Dendritic cell treated with granulocyte-macrophage colony-stimulating factor and Interleukin-4, amounts not matched to agents 40 ng/mL and 50 ng/mL, for 4 days (primary cell): ENCODE measurements around the gene ITGB3BP.
"Not testable (repeated sequence)": the region's sequence is repeated elsewhere in the genome, so short reads cannot be mapped to it uniquely, and the experiment has no call there.

ENCODE experiments used
- H3K27ac Mint-ChIP-seq: one replicate; pipeline ENCODE4 v1.8.0; 2022; ENCODE audit warnings: mild to moderate bottlenecking, mixed read lengths
- H3K27me3 Mint-ChIP-seq: one replicate; pipeline ENCODE4 v1.8.0; 2022; ENCODE audit warnings: mild to moderate bottlenecking, mixed read lengths
- H3K36me3 Mint-ChIP-seq: one replicate; pipeline ENCODE4 v1.8.0; 2022; ENCODE audit warnings: low read depth, mixed read lengths
- H3K4me1 Mint-ChIP-seq: one replicate; pipeline ENCODE4 v1.8.0; 2022; ENCODE audit warnings: low read depth, mixed read lengths
- H3K4me3 Mint-ChIP-seq: one replicate; pipeline ENCODE4 v1.8.0; 2022; ENCODE audit warnings: mild to moderate bottlenecking, moderate library complexity, mixed read lengths
- H3K9me3 Mint-ChIP-seq: one replicate; pipeline ENCODE4 v1.8.0; 2022; ENCODE audit warnings: mixed read lengths
- intact Hi-C: fragments of 100-400 bp; cut with micrococcal nuclease; formaldehyde crosslinking; loops from one replicate; pipeline ENCODE4 v1.15.0; 2022

The ITGB3BP gene

DNA sequence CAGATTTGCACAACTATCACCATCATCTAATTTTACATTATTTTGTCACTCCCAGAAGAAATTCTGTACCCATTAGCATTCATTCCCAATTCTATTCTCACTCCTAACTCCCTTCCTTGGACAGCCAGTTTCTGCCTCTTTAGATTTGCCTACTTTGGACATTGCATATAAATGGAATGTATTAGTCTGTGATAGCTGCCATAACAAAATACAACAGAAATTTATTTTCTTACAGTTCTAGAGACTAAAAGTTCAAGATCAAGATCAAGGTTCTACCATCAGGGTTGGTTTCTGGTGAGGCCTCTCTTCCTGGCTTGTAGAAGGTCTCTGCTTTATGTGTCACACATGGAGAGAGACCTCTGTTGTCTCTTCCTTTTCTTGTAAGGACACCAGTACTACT lies 93.7 kb downstream of the ITGB3BP start:
- Mint-ChIP-seq H3K27me3 (no peaks in the 10 kb centered on the region), H3K4me3 (no peak overlapping the region), H3K4me1 (no peaks in the 10 kb centered on the region), H3K9me3 (no peaks in the 10 kb centered on the region), H3K27ac (no peak overlapping the region), H3K36me3 (peaks cover 11% of the 10 kb centered on the region)
- intact Hi-C loops: no loop called here

DNA sequence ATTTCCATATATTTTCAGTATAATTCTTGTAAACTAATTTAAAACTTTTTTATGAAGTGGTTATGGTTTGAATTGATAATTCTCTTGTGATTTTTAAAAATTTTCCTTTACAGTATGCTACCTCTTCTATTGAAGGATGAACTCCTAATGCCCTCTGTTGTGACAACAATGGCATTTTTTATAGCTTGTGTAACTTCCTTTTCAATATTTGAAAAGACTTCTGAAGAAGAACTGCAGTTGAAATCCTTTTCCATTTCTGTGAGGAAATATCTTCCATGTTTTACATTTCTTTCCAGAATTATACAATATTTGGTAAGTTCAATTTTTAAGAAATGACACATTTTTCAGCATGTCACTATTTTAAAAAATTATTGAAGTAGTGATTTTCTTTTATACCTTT lies 94.2 kb downstream of the ITGB3BP start:
- Mint-ChIP-seq H3K36me3 (peaks cover 11% of the 10 kb centered on the region), H3K27me3 (no peaks in the 10 kb centered on the region), H3K4me3 (no peak overlapping the region), H3K9me3 (no peaks in the 10 kb centered on the region), H3K27ac (no peak overlapping the region), H3K4me1 (no peaks in the 10 kb centered on the region)
- intact Hi-C loops: no loop called here

DNA sequence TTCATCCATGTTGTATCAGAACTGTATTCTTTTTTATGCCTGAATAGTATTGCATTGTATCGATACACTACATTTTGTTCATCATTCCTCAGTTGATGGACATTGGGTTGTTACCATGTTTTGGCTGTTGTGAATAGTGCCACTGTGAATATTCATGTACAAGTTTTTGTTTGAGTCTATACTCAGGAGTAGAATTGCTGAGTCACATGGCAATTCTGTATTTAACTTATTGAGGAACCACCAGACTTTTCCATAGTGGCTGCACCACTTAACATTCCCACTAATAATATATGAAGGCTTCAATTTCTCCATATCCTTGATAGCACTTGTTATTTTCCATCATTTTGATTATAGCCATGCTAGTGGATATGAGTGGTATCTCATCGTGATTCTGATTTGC lies 99.4 kb downstream of the ITGB3BP start:
- Mint-ChIP-seq H3K27me3 (no peaks in the 10 kb centered on the region), H3K27ac (no peak overlapping the region), H3K36me3 (peaks cover 6% of the 10 kb centered on the region), H3K9me3 (no peaks in the 10 kb centered on the region), H3K4me3 (no peak overlapping the region), H3K4me1 (no peaks in the 10 kb centered on the region)
- intact Hi-C loops: no loop called here

DNA sequence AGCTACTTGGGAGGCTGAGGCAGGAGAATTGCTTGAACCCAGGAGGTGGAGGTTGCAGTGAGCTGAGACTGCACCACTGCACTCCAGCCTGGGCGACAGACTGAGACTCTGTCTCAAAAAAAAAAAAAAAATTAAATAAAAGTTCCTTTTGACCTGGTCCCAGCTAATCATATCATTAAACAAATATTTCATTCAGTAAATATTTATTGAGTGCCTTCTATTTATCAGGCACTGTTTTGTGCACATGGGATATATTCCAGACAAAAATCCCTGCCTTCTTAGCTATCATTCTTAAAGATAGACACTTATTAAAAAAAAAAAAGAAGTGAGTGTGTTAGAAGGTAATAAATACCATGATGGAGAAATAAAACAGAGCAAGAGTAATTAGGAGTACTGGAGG lies 102.3 kb downstream of the ITGB3BP start:
- H3K9me3 Mint-ChIP-seq, H3K4me1 Mint-ChIP-seq, H3K4me3 Mint-ChIP-seq, H3K27ac Mint-ChIP-seq, H3K27me3 Mint-ChIP-seq, intact Hi-C loops: not testable (repeated sequence)
- H3K36me3 Mint-ChIP-seq: peaks cover 14% of the 10 kb centered on the region

DNA sequence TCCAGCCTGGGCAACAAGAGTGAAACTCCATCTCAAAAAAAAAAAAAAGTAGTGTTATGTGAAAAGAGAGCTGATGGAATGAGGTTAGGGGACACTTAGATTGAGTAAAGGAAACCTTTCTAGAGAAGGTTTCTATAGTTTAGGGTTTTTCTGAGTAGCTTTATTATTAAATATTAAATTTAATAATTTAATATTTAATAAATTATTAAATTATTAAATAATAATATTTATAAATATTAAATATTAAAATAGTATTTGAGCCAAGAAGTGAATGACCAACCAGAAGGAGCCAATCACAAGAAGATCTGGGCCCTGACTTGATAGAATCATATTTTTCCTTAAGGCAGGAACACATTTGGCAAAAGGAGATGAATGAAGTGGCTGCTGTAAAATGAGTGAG lies 104.9 kb downstream of the ITGB3BP start:
- intact Hi-C loops: no loop called here
- H3K4me1 Mint-ChIP-seq: no peaks in the 10 kb centered on the region
- H3K27ac Mint-ChIP-seq: no peak overlapping the region
- peaks cover 25% of the 10 kb centered on the region for H3K36me3 Mint-ChIP-seq
- H3K9me3 Mint-ChIP-seq: no peaks in the 10 kb centered on the region
- H3K4me3 Mint-ChIP-seq: no peak overlapping the region
- H3K27me3 Mint-ChIP-seq: no peaks in the 10 kb centered on the region

DNA sequence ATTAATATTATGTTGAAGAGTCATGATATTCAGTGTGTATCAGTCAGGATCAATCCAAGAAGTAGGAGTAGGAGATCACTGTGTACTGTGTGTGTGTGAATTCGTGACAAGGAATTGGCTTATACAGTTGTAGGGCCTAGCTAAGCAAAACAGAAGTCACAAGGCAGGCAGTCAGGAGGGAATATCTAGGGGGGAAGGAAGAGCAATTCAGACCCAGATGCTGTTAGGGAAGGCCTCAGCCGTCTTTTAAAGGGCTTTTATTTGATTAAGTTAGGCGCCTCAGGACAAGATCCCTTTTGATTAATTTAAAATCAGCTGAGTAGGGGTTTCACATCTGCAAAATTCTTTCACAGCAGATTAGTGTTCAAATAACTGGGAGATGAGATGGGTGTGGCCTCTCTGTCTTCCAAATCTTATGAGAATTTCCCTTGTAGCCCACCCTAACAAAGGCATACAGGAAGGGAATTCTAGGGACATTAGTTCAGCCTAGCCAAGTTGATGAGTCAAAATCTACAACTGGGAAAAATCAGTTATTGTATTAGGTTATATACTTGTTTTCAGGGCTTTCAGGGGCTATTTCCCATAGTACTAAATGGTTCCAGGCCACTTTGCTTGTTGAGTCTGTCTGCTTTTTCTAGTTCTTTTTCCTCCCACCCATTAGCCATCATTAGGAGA lies 108.2 kb downstream of the ITGB3BP start:
- Mint-ChIP-seq H3K9me3 (no peaks in the 10 kb centered on the region), H3K27me3 (no peaks in the 10 kb centered on the region), H3K36me3 (peaks cover 40% of the 10 kb centered on the region), H3K4me3 (no peak overlapping the region), H3K4me1 (no peaks in the 10 kb centered on the region), H3K27ac (no peak overlapping the region)
- intact Hi-C loops: no loop called here

DNA sequence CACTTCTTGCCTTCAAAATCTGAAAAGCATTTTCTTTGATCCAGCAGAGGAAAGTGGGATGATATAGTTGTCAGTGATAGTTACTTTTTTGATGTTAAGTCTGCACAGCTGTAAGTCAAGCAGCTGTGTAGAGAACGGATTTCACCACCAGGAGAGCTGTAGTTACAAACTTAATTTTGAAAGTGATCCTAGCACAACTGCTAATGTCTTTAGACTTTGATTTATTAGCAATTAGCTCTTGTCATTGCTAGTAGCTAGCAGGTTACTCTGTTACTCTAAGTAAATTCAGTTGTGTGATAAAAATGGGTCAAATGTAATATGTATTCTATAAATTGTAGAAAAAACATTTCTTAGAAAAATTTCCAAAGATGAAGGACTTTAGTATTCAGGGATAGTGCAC lies 109.6 kb downstream of the ITGB3BP start:
- Mint-ChIP-seq H3K4me1 (no peaks in the 10 kb centered on the region), H3K9me3 (no peaks in the 10 kb centered on the region), H3K36me3 (peaks cover 40% of the 10 kb centered on the region), H3K27ac (no peak overlapping the region), H3K4me3 (no peak overlapping the region), H3K27me3 (no peaks in the 10 kb centered on the region)
- intact Hi-C loops: no loop called here

DNA sequence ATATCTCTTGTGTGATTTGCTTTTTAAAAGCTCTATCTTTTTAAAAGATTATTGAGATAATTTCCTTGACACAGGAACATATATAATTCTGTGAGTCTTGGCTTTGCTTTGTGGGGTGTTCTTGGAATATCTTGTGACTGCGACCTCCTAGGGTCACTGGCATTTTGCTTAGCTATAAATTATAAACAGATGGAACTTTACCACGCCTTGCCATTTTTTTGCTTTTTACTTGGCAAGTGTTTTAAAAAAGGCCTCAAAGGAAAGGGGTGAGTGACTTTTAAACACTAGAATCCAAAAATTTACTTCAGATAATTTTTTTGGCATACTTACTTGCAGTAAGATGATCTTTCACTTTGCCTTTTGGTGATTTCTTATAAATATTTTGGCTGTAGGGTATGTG lies 112.0 kb downstream of the ITGB3BP start:
- H3K4me3 Mint-ChIP-seq: no peak overlapping the region
- intact Hi-C loops: no loop called here
- no peaks in the 10 kb centered on the region for H3K9me3 Mint-ChIP-seq
- peaks cover 37% of the 10 kb centered on the region for H3K36me3 Mint-ChIP-seq
- no peak overlapping the region for H3K27ac Mint-ChIP-seq
- H3K4me1 Mint-ChIP-seq: no peaks in the 10 kb centered on the region
- H3K27me3 Mint-ChIP-seq: no peaks in the 10 kb centered on the region

DNA sequence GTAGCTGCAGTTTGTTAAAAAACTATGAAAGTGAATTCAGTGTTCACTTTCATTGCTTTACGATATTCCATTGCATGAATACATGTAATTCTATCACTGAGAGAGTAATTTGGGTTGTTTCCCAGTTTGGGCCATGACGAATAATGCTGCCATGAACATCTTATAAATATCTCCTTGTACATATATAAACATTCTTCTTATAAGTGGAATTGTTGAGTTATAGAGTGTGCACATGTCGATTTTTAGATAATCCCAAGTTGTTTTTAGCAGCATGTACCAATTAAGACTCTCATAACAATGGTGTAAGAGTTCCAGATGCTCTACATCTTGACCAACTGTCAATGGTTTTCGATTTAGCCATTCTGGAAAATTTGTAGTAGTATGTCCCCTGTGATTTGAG lies 114.7 kb downstream of the ITGB3BP start:
- Mint-ChIP-seq H3K4me1 (no peaks in the 10 kb centered on the region), H3K4me3 (no peak overlapping the region), H3K36me3 (peaks cover 34% of the 10 kb centered on the region), H3K27ac (no peak overlapping the region), H3K9me3 (no peaks in the 10 kb centered on the region), H3K27me3 (no peaks in the 10 kb centered on the region)
- intact Hi-C loops: no loop called here

DNA sequence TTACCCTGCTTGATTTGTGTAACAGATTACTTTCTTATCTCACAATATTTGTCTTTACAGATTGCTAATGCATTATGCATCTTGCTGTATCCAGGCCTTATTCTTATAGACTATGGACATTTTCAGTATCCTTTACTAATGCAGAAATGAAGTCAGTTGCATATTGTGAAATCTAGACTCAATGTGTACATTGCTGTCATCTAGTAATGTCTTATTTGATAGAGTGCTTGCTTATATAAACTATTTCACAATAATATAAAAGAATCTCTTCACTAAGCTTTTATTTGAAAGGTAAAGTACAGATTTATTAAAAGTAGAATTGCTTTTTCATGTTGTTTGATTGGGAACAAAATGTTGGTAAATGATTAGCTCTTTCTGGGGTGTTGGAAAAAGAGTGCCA lies 116.0 kb downstream of the ITGB3BP start:
- H3K27me3 Mint-ChIP-seq: no peaks in the 10 kb centered on the region
- no peak overlapping the region for H3K27ac Mint-ChIP-seq
- intact Hi-C loops: no loop called here
- no peak overlapping the region for H3K4me3 Mint-ChIP-seq
- H3K9me3 Mint-ChIP-seq: no peaks in the 10 kb centered on the region
- H3K4me1 Mint-ChIP-seq: no peaks in the 10 kb centered on the region
- peaks cover 26% of the 10 kb centered on the region for H3K36me3 Mint-ChIP-seq

DNA sequence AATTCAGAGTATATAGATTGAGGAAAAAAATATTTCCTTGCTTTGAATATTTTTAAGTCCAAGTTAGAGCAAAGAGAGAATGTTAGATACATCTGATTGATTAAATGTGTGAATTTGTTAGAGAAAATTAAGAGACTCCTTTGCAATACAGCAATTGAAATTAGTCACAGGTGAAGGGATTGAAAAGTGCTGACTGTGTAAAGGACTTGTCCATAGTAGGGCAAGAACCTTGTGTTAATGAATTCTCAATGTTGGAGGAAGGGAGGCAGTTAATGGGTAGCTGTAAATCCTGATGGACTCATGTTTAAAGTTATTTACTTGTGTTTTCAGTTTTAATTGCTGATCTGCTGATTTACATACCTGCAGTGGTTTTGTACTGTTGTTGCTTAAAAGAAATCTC lies 117.0 kb downstream of the ITGB3BP start:
- H3K27ac Mint-ChIP-seq: no peak overlapping the region
- H3K36me3 Mint-ChIP-seq: peaks cover 21% of the 10 kb centered on the region
- H3K9me3 Mint-ChIP-seq: no peaks in the 10 kb centered on the region
- no peak overlapping the region for H3K4me3 Mint-ChIP-seq
- H3K27me3 Mint-ChIP-seq: no peaks in the 10 kb centered on the region
- no peaks in the 10 kb centered on the region for H3K4me1 Mint-ChIP-seq
- intact Hi-C loops: no loop called here

DNA sequence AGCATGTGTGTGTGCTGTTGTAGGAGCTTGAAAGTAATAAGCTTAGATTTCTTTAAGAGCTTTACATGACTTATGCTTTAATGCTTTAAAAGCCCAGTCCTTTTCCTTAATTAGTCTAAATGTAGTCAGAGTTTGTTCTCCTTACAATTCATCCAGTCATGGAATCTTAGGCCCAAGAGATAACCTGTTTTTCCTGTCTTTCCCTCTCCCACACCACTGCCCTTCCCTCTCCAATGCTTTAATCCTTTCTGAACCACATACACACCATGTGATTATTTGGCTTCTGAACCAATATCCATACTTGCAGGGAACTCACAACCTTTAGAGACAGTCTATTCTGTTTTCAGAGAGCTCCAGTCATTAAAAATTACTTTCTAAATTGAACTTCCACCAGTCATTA lies 118.0 kb downstream of the ITGB3BP start:
- Mint-ChIP-seq H3K36me3 (peaks cover 18% of the 10 kb centered on the region), H3K27ac (no peak overlapping the region), H3K9me3 (no peaks in the 10 kb centered on the region), H3K27me3 (no peaks in the 10 kb centered on the region), H3K4me1 (no peaks in the 10 kb centered on the region), H3K4me3 (no peak overlapping the region)
- intact Hi-C loops: no loop called here

DNA sequence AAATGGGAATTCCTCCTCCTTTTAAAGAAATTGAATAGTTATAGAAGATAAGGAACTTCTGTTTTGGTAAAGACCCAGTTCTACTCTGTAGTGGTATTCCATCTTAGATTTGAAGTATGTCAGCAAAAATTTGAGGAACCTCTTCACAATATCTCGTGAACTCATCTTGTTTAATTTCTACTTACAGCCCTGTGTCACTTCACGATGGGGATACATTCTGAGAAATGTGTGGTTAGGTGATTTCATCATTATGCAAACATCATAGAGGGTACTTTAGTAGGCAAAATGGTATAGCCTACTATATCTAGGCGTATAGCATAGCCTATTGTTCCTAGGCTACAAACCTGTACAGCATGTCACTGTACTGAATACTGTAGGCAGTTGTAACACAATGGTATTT lies 119.6 kb downstream of the ITGB3BP start:
- intact Hi-C loops: no loop called here
- Mint-ChIP-seq H3K4me1 (no peaks in the 10 kb centered on the region), H3K27me3 (no peaks in the 10 kb centered on the region), H3K27ac (no peak overlapping the region), H3K4me3 (no peak overlapping the region), H3K36me3 (peaks cover 11% of the 10 kb centered on the region), H3K9me3 (no peaks in the 10 kb centered on the region)

DNA sequence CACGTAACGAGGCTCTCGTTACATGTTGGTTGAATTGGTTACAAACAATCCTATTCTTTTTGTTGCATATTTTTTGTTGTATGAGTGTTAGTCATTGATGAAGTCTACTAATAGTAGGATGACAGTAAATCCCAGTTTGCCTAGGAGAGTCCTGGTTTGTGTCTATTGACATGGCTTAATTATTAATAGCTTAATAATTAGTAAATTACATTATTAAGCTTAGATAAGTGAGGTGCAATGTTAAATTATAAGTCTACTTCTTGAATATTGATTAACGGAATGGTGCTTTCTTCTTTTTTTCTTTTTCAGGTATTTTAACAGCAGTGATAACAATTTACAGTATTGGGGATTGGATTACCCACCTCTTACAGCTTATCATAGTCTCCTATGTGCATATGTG lies 121.1 kb downstream of the ITGB3BP start:
- H3K4me3 Mint-ChIP-seq: no peak overlapping the region
- intact Hi-C loops: no loop called here
- peaks cover 9% of the 10 kb centered on the region for H3K36me3 Mint-ChIP-seq
- H3K27ac Mint-ChIP-seq: no peak overlapping the region
- no peaks in the 10 kb centered on the region for H3K27me3 Mint-ChIP-seq
- H3K9me3 Mint-ChIP-seq: no peaks in the 10 kb centered on the region
- H3K4me1 Mint-ChIP-seq: no peaks in the 10 kb centered on the region
